HG03025 (cell line): ENCODE measurements around the gene BOD1L1.

Source experiments
- ATAC-seq: cut with Tn5 transposase; IDR thresholded peaks from one replicate; pipeline ENCODE4 v1.9.1; 2021; ENCODE audit warnings: mild to moderate bottlenecking, moderate library complexity; ENCODE audit not compliant: unreplicated experiment, low FRiP score

The BOD1L1 gene

DNA sequence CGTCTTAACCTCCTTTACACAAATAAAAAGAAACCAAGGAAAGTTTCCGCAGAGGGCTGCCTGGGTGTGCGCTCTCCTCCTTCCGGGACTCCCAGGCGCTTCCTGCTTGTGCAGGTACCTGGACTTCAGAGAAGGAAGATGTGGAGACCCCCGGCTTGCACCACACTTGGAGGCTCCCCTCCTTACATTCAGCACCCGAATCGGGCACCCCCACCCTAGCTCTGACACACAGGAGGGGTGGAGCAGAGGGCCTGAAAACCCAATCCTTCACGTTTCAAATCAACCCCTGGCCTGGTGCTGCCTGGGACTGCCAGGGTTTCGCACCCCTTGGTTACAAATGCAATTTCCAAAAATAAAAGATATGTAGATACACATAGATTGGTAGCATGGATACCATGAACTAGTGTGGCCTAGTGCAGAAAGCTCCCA, 86.3 kb downstream of the BOD1L1 start:
- no peak for ATAC-seq

DNA sequence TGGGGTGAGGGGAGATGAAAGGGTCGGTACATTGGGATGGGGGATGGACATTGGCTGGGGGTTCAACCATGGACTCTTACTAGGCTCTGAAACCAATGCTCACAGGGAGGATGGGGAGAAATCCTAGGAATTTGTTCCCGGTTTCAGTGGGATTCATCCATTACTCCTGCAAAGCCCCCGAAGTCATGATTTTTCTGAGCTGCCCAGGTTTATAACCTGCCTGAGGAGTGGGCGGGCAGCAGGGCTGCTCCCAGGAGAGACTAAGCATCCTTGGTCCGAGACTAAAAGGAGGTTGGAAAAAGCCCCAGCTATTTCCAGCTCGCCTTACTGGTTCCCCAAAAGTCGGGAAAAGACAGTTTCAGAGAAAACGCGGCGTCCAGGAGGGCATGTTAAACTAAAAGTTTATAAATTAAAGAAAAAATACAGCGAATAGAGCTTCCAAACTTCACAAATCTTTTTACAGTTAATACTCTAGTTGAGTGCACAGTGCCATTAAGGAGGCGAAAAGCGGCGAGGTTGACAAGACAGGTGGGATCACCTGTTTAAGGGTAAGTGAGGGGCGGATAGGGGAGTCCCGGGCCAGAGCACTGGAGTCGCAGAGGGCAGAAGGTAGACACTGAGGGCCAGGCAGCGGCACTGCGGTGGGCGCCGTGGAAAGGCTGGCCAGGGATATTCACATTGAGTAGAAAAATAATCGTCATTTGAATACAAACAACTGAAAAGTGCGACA, 86.9 kb downstream of the BOD1L1 start:
- no peak for ATAC-seq

DNA sequence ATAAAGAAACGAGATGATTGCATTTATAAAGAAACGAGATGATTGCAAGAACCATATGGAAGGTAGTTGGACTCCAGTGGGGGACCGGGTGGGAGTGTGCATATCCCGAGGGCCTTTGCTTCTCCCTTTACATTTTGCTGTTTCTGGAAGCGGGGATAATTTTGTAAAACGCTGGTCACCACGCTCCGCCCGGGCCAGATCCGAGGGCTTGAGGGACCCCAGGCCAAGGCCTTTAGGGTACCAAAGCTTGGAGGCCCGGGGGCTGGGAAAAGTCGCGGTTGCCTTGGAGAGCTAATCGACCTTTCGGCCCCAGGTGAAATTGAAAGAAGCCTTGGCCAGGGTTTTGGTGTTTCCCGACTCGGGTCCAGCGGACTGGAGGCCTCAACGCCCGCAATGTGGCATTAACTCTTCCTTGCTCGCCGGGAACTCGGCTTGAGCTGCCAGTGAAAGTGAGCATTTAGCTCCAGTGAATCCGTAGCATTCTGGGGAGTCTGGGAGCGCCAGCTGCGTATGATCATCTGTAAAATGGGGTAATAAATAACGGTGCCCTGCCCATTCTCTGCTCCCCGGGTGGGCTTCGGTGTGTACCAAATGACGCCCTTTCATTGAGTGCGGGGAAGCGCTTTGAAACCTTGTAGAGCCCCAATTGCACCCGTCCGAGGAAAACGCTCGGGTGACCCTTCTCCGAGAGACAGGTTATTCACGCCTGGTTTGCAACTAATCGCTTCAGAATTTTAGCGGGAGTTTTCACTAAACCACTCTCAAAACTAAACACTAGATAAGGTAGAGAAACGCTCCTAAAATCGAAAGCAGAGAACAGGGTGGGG, 87.7 kb downstream of the BOD1L1 start:
- ATAC-seq, result no peak

- ATAC-seq, result no peak
These were observed 88.4 kb downstream of the BOD1L1 start for GRCh38 chr4:13539047-13539618.

- no peak for ATAC-seq
These were observed 89.0 kb downstream of the BOD1L1 start for GRCh38 chr4:13538427-13538973.

GRCh38 chr4:13537832-13538177, 89.7 kb downstream of the BOD1L1 start:
- no peak for ATAC-seq

- ATAC-seq, result no peak
These were observed 90.3 kb downstream of the BOD1L1 start for GRCh38 chr4:13537011-13537831.

DNA sequence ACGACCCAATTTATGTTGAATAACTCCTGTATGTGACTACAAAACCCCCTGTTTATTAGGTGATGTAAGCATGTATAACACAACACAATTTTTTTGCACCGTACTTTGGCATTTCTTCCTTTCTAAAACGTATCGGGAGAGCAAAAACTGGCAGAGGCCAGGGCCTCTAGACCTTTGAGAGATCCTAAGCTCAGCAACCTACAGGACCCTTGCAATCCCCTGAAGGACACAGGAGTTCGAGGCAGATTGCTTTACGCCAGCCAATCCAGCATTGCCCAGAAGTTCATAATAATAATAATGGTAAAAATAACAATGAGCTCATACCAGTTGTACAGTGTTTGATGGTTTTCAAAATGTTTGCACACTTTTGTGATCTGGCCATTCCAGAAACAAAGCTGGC, 90.9 kb downstream of the BOD1L1 start:
- ATAC-seq, result no peak

DNA sequence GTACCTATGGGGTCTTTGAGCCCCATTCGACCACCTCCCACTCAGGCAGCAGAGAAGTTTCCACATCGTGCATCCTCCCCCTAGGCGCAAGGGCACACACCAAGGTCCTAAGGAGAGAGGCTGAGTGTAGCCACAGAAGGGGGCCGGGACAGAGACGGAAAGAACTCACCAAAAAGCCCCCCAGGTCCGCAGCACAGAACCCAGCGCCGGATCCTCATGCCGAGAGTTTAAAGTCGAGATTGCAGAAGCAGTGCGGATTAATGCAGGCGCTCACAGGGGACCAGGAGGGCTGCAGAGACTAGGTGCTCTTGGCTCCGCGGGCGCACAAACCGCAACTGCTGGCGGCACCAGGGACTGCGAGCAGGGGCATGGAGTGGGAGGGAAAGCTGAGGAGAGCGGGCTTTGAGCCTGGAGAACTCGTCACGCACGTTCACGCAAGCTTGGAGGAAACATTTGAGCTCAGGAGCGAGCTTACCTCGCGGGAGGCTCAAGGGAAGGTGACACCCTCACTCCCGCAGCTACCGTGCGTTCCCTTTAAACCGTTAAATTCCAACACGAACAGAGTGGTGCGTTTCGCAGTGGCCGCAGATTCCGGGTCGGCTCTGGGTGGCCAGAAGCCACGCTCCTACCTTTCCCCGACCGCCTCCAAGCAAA, 91.7 kb downstream of the BOD1L1 start:
- no peak for ATAC-seq

- no peak for ATAC-seq
These were observed 92.4 kb downstream of the BOD1L1 start for GRCh38 chr4:13535118-13535517.

DNA sequence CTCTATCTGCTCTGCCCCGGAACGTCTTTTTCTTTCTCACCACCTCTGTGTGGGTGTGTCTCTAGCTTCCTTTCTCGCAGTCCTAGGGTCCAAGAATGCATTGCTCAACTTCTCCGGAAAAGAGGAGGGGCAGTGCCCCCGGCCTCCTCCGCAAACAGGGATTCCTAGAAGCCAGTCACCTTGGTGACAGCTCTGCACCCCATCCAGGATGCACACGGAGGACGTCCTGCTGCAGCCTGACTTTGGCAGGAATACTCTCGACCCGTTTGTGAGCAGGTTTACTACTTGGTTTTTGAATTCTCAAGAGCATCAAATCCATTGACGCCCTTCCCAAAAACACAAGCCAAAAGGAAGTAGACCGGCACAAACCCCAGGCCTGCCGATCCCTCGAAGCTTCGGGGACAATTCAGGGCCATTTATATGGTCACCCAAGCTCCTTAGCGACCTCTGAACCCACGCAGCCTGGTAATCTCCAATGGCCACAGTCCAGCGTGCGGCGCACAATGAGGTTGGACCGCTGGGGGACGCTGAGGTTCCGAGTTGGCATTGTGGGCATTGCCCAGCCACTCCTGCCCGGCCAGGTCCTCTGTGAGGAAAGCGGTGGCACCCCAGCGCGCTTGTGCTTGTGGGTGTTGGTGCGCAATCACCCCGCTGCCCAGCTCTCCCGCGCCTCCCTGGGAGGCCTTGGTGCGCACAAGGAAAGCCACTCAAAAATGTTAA, 93.0 kb downstream of the BOD1L1 start:
- no peak for ATAC-seq

DNA sequence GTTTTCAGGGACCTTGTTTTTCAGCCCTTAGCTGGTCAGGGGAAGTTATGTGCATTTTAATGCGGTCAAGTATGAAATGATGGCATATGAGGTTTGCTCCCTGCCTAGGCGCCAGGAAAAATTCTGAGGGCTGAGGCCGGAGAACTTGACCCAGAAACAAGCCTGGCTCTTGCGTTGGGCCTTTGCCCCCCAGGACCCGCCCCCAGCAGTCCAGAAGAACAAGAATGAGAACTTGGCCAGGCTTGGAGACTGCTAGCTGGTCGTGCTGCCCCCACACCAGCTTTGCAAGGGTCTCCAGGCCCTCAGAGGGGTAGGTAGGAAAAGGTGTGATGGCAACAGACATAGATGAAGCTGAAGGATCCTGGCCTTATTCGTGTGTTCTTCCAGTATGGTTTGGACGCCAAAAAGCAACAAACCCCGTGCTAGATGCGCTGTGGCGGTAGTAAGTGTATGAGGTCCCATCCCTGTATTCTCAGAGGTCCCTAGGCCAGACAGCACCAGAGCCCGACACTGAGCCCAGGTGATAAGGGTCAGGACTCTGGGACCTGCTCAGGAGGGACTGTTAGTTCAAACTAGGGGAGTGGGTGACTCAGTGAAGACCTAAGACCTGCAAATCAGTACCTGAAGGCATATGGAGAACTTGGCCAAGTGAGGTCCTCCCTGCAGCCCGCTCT, 93.7 kb downstream of the BOD1L1 start:
- ATAC-seq, result no peak

GRCh38 chr4:13531625-13531998, 95.9 kb downstream of the BOD1L1 start:
- ATAC-seq, result no peak

- ATAC-seq, result no peak
These were observed 96.5 kb downstream of the BOD1L1 start for GRCh38 chr4:13530823-13531624.

GRCh38 chr4:13529128-13529919, 98.2 kb downstream of the BOD1L1 start:
- ATAC-seq, result no peak

GRCh38 chr4:13528821-13529127, 98.8 kb downstream of the BOD1L1 start:
- ATAC-seq, result no peak

- peak; percentile 80 for ATAC-seq
These were observed 99.3 kb downstream of the BOD1L1 start for GRCh38 chr4:13527981-13528820.
